Body of pancreas (tissue), 4 donors: Measurements from ENCODE around the gene CPN2. TPM values are rescaled to one million over a fixed set of nuclear protein-coding genes. Genes with fewer than 3 reads are reported as not detected.

ENCODE experiments used
- ATAC-seq: fragments of 150-250 bp; one replicate; pipeline ENCODE4 v1.9.1; 2016
- DNase-seq, 4 donors: peaks; one replicate each; pipeline ENCODE4 v3.0.0-alpha.2; 2019
- H3K27ac ChIP-seq, 4 donors: fragments of 200-600 bp; sonication (generic); 1 replicate in 3 of 4; 2 replicates in 1 of 4; pipeline versions ENCODE4 v1.5.1 to v1.6.1; 2016 to 2019; ENCODE audit warnings: mild to moderate bottlenecking in 1 of 4, mixed read lengths in 1 of 4, moderate library complexity in 1 of 4
- H3K27me3 ChIP-seq, 2 donors: fragments of 200-600 bp; sonication (generic); one replicate each; pipeline ENCODE4 v1.6.0; 2016; ENCODE audit warnings: mild to moderate bottlenecking in 1 of 2
- H3K36me3 ChIP-seq, 2 donors: fragments of 200-600 bp; sonication (generic); replicated peaks in 1 of 2; 2 replicates each; pipeline ENCODE4 v1.5.1; 2016; ENCODE audit warnings: low read depth in 2 of 2; ENCODE audit not compliant: insufficient read depth in 1 of 2
- H3K4me1 ChIP-seq: fragments of 200-600 bp; sonication (generic); one replicate; pipeline ENCODE4 v1.6.0; 2016
- H3K4me3 ChIP-seq, 2 donors: fragments of 200-600 bp; sonication (generic); 1 replicate in 1 of 2; 2 replicates in 1 of 2; pipeline ENCODE4 v1.5.1; 2016 to 2019
- H3K9me3 ChIP-seq, 3 donors: fragments of 200-600 bp; sonication (generic); 1 replicate in 2 of 3; 2 replicates in 1 of 3; pipeline ENCODE4 v1.5.1; 2016
- CTCF ChIP-seq, 7 experiments: fragments of 450-650 bp in 4 of 7; fragments of 200-600 bp in 3 of 7; sonication (generic) in 3 of 7; IDR thresholded peaks; one replicate each; pipeline ENCODE4 v1.5.1; 2016 to 2019; ENCODE audit warnings: antibody characterized with exemption in 7 of 7
- POLR2A ChIP-seq, 3 donors: fragments of 450-650 bp; IDR thresholded peaks; one replicate each; pipeline ENCODE4 v1.6.1; 2016; ENCODE audit warnings: antibody characterized with exemption in 3 of 3, mild to moderate bottlenecking in 2 of 3
- WGBS, 2 donors: methylation state at CpG; one replicate each; pipeline ENCODE4 v1.1.5; 2017; 5-methylcytosine and 5-hydroxymethylcytosine counted together
- intact Hi-C: fragments of 100-400 bp; cut with DNase I; formaldehyde crosslinking; loops from one replicate; pipeline ENCODE4 v1.15.1; 2023
- total RNA-seq, 2 donors: library from RNA; depleted of rRNA; stranded (reverse); fragments of >200 nt; gene quantifications; one replicate each; pipeline ENCODE4 v1.1.0, GENCODE V29; 2016

CPN2 gene
- total RNA-seq, 2 donors from 2014 or later, result not detected

DNA sequence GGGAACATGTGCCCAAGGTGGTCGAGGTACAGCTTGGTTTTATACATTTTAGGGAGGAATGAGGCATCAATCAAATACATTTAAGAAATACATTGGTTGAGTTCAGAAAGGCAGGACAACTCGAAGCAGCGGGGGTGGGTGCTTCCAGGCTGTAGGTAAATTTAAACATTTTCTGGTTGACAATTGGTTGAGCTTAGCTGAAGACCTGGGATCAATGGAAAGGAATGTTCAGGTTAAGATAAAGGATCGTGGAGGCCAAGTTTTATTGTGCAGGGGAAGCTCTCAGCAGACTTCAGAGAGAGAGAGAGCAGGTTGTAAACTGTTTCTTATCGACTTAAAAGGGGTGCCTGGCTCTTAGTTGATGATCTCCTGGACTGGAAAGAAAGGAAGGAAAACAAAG lies 11.3 kb downstream of the CPN2 start:
- Histone ChIP-seq H3K36me3 (no peaks in the 10 kb centered on the region), H3K9me3 (no peaks in the 10 kb centered on the region), H3K4me1 (no peaks in the 10 kb centered on the region), H3K27me3 (no peaks in the 10 kb centered on the region), H3K4me3 (no peak overlapping the region), H3K27ac (no peak overlapping the region)
- ATAC-seq (no peak), DNase-seq (no peak)
- intact Hi-C loops, result loop anchor here (5.0 to 10.0 kb wide), 2 partner anchors 62 to 675 kb away; no protein-coding TSS in a partner anchor
- WGBS, 2 donors, result 37 to 47% methylated on average over 5 of the region's 5 CpGs
- TF ChIP-seq POLR2A (IDR thresholded peaks at IDR 0.05) (no peak), CTCF (IDR thresholded peaks at IDR 0.05) (no peak)

GRCh38 chr3:194339356-194339755 lies 11.8 kb downstream of the CPN2 start:
- intact Hi-C loops, result loop anchor here (5.0 to 10.0 kb wide), 2 partner anchors 63 to 675 kb away; no protein-coding TSS in a partner anchor

GRCh38 chr3:194337965-194338753 lies 13.0 kb downstream of the CPN2 start:
- DNase-seq, result no peak
- 80 to 82% methylated on average over 13 of the region's 13 CpGs for WGBS, 2 donors

More at GRCh38 chr3:194339356-194339755, 11.8 kb downstream of the CPN2 start:
- Histone ChIP-seq H3K4me3 (no peak overlapping the region), H3K27me3 (no peaks in the 10 kb centered on the region), H3K9me3 (no peaks in the 10 kb centered on the region), H3K36me3 (no peaks in the 10 kb centered on the region), H3K27ac (no peak overlapping the region), H3K4me1 (no peaks in the 10 kb centered on the region)
- WGBS, 2 donors, result 66 to 77% methylated on average over 9 of the region's 9 CpGs
- TF ChIP-seq POLR2A (IDR thresholded peaks at IDR 0.05) (no peak), CTCF (IDR thresholded peaks at IDR 0.05) (no peak)
- ATAC-seq, result no peak
- no peak for DNase-seq

DNA sequence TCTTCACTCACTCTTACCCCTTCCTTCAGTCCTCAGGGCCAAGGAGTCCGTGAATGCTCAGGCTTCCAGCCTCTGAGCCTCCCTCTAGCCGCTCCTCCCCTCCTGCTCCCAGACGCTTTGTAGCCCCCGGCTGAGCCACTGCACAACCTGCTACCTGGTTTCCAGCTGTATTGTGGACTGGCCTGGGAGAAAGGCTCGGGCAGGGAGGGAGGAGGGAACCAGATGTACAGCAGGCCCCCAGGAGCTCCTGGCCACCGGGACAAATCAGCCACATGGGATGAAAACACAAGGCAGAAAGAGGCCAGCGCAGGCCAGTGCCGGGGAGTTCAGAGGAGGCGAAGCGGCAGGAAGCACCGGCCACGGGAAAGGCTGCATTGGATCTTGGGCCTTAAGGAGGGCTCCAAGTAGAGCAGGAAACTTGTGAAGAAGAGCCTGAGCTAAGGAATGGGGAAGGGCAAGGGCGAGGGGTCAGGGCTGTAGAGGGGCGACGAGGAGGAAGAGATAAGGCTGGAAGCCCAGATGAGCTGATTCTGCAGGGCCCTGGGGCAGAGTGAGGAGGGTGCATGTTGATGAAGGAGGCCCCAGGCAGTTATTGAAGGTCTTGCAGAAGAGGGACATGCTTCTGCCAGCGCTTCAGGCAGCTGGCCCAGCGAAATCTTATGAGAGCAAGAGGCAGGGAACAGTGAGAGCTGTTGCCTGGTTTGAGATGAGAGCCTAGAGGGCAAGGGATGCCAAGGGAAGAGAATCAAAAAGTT lies 14.3 kb downstream of the CPN2 start:
- H3K9me3 ChIP-seq, result no peaks in the 10 kb centered on the region
- intact Hi-C loops, result loop anchor here (5.0 to 10.0 kb wide), 2 partner anchors 66 to 672 kb away; no protein-coding TSS in a partner anchor
- ATAC-seq, result no peak
- no peak for TF ChIP-seq CTCF (IDR thresholded peaks at IDR 0.05)
- no peak for TF ChIP-seq POLR2A (IDR thresholded peaks at IDR 0.05)
- no peak overlapping the region for H3K27ac ChIP-seq
- whole genome bisulfite sequencing, 2 donors, result 79 to 83% methylated on average over 17 of the region's 17 CpGs
- peaks cover 0 to 5% of the 10 kb centered on the region in 2 donors for H3K27me3 ChIP-seq
- no peak for DNase-seq
- no peak overlapping the region for H3K4me3 ChIP-seq
- H3K36me3 ChIP-seq, result no peaks in the 10 kb centered on the region
- H3K4me1 ChIP-seq, result peaks cover 12% of the 10 kb centered on the region

More at GRCh38 chr3:194337965-194338753, 13.0 kb downstream of the CPN2 start:
- H3K4me3 ChIP-seq, result no peak overlapping the region
- TF ChIP-seq POLR2A (IDR thresholded peaks at IDR 0.05), result no peak
- no peak for TF ChIP-seq CTCF (IDR thresholded peaks at IDR 0.05)
- no peaks in the 10 kb centered on the region for H3K36me3 ChIP-seq
- peaks cover 0 to 4% of the 10 kb centered on the region in 2 donors for H3K27me3 ChIP-seq
- H3K4me1 ChIP-seq, result peaks cover 10% of the 10 kb centered on the region
- intact Hi-C loops, result loop anchor here (5.0 to 10.0 kb wide), 2 partner anchors 64 to 673 kb away; no protein-coding TSS in a partner anchor
- no peak overlapping the region for H3K27ac ChIP-seq
- ATAC-seq, result no peak
- H3K9me3 ChIP-seq, result no peaks in the 10 kb centered on the region
